GM03348 (cell line): ENCODE measurements around the gene IFNL1.
A peak's percentile ranks its signal among the peaks of the same experiment; 100 is the strongest.
"Not testable (repeated sequence)": the region's sequence is repeated elsewhere in the genome, so short reads cannot be mapped to it uniquely, and the experiment has no call there.

ENCODE experiments used
- DNase-seq: peaks from one replicate; pipeline ENCODE4 v3.0.0; 2012; ENCODE audit warnings: low spot score

Gene IFNL1

GRCh38 chr19:39270036-39270871 lies 26.0 kb upstream of the IFNL1 start:
- DNase-seq, result no peak

- DNase-seq, result not testable (repeated sequence)
Measured at GRCh38 chr19:39273859-39274258, 22.3 kb upstream of the IFNL1 start.

- no peak for DNase-seq
Measured at GRCh38 chr19:39275578-39275977, 20.6 kb upstream of the IFNL1 start.

GRCh38 chr19:39276740-39277139 lies 19.5 kb upstream of the IFNL1 start:
- DNase-seq, result no peak

GRCh38 chr19:39277598-39277997 lies 18.6 kb upstream of the IFNL1 start:
- no peak for DNase-seq

- DNase-seq, result no peak
Measured at GRCh38 chr19:39282021-39282420, 14.2 kb upstream of the IFNL1 start.

GRCh38 chr19:39284032-39284431 lies 12.2 kb upstream of the IFNL1 start:
- no peak for DNase-seq

- DNase-seq, result no peak
Measured at GRCh38 chr19:39293394-39293793, 2.8 kb upstream of the IFNL1 start.

- DNase-seq, result no peak
Measured at GRCh38 chr19:39296906-39297305, 699 bp downstream of the IFNL1 start.

GRCh38 chr19:39297931-39298634 lies 1.9 kb downstream of the IFNL1 start:
- no peak for DNase-seq

GRCh38 chr19:39299404-39299803 lies 3.2 kb downstream of the IFNL1 start:
- no peak for DNase-seq

GRCh38 chr19:39299832-39300231 lies 3.6 kb downstream of the IFNL1 start:
- no peak for DNase-seq

- no peak for DNase-seq
Measured at GRCh38 chr19:39301021-39301420, 4.8 kb downstream of the IFNL1 start.

- DNase-seq, result no peak
Measured at GRCh38 chr19:39301562-39301961, 5.4 kb downstream of the IFNL1 start.

GRCh38 chr19:39303373-39304184 lies 7.4 kb downstream of the IFNL1 start:
- DNase-seq, result no peak

- no peak for DNase-seq
Measured at GRCh38 chr19:39304185-39304513, 7.9 kb downstream of the IFNL1 start.

GRCh38 chr19:39304701-39305571 lies 8.7 kb downstream of the IFNL1 start:
- no peak for DNase-seq

- no peak for DNase-seq
Measured at GRCh38 chr19:39306075-39306474, 9.9 kb downstream of the IFNL1 start.

GRCh38 chr19:39307046-39307821 lies 11.0 kb downstream of the IFNL1 start:
- DNase-seq, result peak; percentile 42

- no peak for DNase-seq
Measured at GRCh38 chr19:39307822-39308530, 11.8 kb downstream of the IFNL1 start.
